ENCODE measurements around the gene MPDU1.

MPDU1 gene

DNA sequence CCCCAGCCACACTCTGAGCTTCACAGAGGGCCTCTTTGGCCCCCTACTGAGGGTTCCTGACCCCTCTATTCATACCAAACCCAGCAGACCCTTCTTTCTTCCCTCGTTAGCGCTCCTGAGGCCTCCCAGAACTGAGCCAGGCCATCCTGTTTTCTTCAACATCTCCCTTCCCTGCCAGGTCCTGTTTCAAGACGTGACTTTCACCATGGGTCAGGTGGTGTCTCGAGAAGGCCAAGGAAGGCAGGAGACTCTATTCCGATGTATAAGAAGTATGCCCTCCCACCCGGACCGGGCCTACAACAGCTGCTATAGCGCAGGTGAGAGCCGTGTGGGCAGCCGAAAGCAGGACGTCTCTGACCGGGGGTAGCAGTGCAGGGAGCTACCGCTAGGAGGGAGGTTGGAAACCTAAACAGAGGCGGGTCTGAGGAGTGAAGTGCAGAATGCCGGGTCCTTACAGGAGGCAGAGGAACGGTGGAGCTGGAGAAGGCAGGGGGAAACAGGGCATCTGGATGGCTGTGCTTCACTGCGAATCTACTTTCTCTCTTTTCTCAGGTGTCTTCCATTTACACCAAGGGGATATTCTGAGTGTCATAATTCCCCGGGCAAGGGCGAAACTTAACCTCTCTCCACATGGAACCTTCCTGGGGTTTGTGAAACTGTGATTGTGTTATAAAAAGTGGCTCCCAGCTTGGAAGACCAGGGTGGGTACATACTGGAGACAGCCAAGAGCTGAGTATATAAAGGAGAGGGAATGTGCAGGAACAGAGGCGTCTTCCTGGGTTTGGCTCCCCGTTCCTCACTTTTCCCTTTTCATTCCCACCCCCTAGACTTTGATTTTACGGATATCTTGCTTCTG is 23.3 kb upstream of the MPDU1 start:
- peak in 1 of 2 donors; percentile 50 for DNase-seq (ENCODE audit: low read depth in 2 of 2)

GRCh38 chr17:7561028-7561575 is 22.6 kb upstream of the MPDU1 start:
- DNase-seq (ENCODE audit: low read depth in 2 of 2), result peak; percentile 73 to 82

- DNase-seq (ENCODE audit: low read depth in 2 of 2), result peak; percentile 86 to 90
Measured at GRCh38 chr17:7561589-7562207, 22.0 kb upstream of the MPDU1 start, which contains the start of gene SENP3. Gene SENP3, plus strand, starts transcription at chr17:7561919. Its CDS starts 1,158 bp downstream, at chr17:7563077.

DNA sequence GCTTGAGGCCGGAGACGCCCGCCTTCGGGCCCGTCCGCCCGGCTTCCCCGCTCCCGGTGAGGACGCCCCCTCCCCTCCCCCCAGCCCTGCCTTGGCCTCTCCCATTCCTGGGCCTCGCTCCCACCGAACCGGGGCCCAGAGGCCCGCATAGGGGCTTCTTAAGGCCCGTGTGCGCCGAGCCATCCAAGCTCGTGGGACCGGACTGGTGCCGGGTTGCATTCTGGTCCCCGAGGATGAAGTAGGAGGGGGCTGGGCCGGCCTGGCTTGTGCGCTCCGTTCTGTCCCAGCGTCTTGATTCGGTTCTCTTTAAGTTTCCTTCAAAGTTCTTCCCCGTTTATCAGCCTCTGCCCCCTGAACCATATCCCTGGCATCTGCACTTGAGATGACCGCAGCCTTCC is 21.4 kb upstream of the MPDU1 start:
- DNase-seq (ENCODE audit: low read depth in 2 of 2), result no peak

DNA sequence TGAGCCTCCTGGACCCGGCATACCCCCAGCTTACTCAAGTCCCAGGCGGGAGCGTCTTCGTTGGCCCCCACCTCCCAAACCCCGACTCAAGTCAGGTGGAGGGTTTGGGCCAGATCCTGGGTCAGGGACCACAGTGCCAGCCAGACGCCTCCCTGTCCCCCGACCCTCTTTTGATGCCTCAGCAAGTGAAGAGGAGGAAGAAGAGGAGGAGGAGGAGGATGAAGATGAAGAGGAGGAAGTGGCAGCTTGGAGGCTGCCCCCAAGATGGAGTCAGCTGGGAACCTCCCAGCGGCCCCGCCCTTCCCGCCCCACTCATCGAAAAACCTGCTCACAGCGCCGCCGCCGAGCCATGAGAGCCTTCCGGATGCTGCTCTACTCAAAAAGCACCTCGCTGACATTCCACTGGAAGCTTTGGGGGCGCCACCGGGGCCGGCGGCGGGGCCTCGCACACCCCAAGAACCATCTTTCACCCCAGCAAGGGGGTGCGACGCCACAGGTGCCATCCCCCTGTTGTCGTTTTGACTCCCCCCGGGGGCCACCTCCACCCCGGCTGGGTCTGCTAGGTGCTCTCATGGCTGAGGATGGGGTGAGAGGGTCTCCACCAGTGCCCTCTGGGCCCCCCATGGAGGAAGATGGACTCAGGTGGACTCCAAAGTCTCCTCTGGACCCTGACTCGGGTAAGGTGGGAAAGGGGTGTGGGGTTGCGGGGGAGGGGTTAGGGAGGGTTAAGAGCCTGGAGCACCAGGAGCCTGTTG is 20.4 kb upstream of the MPDU1 start:
- no peak for DNase-seq (ENCODE audit: low read depth in 2 of 2)

DNA sequence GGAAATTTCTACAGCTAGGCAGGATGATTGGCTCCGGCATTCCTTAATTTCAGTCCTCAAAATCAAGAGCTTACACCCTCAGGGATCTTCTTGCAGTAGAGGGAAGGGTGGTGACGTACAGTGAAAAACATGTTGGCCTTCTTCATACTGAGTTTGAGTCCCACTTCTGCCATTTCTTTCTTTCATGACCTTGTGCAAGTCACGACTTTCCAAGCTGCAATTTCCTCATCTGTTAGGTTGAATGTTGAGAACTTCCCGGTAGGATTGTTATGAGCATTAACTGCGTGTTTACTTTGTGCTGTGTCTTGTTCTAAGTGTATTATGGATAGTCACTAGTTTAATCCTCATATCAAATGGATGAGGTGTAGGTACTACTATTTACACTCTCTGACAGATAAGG is 14.1 kb upstream of the MPDU1 start:
- no peak for DNase-seq (ENCODE audit: low read depth in 2 of 2)

DNA sequence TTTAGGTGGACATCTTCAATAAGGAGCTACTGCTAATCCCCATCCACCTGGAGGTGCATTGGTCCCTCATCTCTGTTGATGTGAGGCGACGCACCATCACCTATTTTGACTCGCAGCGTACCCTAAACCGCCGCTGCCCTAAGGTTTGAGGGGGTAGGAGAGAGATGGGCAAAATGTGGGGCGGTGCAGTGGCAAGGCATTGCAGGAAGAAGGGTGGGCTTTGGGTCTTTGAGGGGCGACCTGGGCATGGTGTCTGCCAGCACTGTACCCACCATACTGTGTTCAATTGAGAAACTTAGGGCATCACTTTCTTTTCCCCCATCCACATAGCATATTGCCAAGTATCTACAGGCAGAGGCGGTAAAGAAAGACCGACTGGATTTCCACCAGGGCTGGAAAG is 13.3 kb upstream of the MPDU1 start:
- no peak for DNase-seq (ENCODE audit: low read depth in 2 of 2)

DNA sequence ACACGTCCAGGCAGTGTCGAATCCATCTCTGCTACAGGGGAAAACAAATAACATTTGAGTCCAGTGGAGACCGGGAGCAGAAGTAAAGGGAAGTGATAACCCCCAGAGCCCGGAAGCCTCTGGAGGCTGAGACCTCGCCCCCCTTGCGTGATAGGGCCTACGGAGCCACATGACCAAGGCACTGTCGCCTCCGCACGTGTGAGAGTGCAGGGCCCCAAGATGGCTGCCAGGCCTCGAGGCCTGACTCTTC is 11.4 kb upstream of the MPDU1 start:
- no peak for DNase-seq (ENCODE audit: low read depth in 2 of 2)

DNA sequence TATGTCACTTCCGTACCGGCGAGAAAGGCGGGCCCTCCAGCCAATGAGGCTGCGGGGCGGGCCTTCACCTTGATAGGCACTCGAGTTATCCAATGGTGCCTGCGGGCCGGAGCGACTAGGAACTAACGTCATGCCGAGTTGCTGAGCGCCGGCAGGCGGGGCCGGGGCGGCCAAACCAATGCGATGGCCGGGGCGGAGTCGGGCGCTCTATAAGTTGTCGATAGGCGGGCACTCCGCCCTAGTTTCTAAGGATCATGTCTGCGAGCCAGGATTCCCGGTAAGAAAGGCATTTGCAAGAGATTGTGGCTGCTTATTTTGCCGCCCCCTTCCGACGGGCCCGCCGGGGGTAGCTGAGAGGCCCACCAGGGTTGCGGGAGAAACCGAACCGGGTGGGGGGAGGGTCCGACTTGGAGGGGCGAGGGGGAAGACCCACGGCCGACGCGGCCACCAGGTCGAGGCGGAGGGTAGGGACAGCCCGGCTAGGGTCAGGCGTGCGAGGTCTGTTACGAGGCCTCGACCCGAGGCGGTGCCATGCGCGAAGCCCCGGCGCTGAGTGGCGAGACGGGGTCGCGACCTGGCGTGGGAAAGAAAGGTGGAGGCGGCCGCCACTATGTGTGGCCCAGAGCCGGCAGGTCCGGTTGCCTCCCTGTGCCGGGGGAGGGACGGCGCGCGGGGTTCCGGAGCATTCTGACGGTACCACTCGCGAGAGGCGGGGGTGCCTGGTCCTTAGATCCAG is 10.9 kb upstream of the MPDU1 start:
- DNase-seq (ENCODE audit: low read depth in 2 of 2), result peak; percentile 98 to 99

DNA sequence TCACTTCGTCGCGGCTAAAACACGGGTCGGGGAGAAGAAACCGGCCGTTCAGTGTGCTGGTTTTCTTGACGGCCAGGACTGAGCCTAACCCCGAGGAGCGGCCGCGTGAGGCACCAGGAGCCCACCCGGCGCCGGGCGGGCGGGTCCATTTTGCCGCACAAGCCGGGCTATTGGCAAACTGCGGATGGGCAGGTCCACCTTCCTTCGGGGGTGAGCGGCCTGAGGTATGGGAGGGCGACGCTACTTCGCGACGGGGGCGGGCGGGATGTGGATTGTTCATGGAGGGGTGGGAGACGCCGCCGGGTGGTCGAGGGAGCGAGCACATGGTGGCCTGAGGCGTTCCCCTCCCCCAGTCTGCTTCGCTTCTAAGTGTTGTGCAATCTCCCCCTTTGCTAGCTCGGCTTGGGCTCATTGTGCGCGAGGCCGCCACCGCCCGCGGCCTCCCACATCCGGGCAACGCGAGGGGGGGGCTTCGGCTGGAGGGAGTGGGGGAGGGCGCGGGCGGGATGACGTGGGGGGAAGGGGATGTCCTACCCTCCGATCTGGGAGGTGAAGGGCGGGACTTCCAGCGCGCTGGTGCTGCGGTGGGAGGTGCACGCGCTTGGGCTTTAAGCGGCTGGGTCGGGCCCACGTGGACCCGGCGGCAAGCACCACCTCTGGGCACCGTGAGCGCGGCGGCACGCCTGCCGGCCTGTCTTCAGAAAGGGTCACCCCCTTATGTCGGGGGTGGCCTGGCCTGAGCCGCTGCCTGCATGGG is 10.2 kb upstream of the MPDU1 start:
- peak; percentile 82 to 88 for DNase-seq (ENCODE audit: low read depth in 2 of 2)

GRCh38 chr17:7574176-7574953 is 9.3 kb upstream of the MPDU1 start:
- DNase-seq (ENCODE audit: low read depth in 2 of 2), result no peak

DNA sequence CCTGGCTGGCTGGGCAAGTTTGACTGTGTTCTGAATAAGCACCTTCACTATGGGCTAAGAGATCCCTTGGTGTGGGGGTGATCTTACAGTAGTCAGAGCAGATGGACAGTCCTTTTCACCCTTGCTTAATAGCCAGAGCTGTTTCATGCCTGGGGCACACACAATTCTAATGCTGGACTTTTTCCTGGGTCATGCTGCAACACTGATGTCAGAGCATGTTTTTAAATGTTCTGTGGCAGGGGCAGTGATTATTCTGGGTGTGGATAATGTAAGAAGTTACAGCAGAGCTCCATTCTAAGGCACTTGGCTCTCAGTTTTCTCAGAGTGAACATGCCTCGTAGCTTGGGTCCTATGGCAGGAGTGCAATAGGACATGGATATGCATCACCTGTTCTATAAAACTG is 8.2 kb upstream of the MPDU1 start:
- no peak for DNase-seq (ENCODE audit: low read depth in 2 of 2)

- no peak for DNase-seq (ENCODE audit: low read depth in 2 of 2)
Measured at GRCh38 chr17:7575959-7576358, 7.7 kb upstream of the MPDU1 start.

DNA sequence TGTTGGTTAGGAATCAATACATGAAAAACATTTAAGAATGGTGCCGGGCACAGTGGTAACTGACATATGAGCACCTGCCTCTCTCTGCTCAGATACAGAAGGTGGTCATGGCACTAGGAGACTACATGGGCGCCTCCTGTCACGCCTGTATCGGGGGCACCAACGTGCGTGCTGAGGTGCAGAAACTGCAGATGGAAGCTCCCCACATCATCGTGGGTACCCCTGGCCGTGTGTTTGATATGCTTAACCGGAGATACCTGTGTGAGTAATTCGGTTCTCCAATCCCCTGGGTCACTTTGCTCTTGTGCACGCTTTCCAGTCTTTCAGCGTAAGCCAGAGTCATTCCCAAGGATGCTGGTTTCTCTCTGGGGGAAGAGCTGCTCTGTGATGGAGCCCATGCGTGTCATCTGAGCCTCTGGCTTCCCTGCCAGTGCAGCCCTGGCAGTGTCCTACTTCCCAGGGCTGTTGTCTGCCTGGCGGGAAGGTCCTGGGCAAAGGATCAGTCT is 7.2 kb upstream of the MPDU1 start:
- DNase-seq (ENCODE audit: low read depth in 2 of 2), result no peak

GRCh38 chr17:7577327-7578199 is 6.1 kb upstream of the MPDU1 start:
- DNase-seq (ENCODE audit: low read depth in 2 of 2), result no peak

DNA sequence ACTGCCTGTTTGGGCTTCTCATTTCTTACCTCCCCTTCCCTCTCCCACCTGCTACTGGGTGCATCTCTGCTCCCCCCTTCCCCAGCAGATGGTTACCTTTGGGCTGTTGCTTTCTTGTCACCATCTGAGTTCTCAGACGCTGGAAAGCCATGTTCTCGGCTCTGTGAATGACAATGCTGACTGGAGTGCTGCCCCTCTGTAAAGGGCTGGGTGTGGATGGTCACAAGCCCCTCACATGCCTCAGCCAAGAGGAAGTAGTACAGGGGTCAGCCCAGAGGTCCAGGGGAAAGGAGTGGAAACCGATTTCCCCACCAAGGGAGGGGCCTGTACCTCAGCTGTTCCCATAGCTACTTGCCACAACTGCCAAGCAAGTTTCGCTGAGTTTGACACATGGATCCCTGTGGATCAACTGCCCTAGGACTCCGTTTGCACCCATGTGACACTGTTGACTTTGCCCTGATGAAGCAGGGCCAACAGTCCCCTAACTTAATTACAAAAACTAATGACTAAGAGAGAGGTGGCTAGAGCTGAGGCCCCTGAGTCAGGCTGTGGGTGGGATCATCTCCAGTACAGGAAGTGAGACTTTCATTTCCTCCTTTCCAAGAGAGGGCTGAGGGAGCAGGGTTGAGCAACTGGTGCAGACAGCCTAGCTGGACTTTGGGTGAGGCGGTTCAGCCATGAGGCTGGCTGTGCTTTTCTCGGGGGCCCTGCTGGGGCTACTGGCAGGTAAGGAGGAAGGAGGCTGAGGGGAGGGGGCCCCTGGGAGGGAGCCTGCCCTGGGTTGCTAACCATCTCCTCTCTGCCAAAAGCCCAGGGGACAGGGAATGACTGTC is 4.4 kb upstream of the MPDU1 start, which contains the start of gene CD68:
Gene CD68, plus strand, starts transcription at position 638 of the 833 bp plus-strand sequence. Its CDS starts 40 bp downstream, at position 678.
- DNase-seq (ENCODE audit: low read depth in 2 of 2), result peak; percentile 54 to 64

DNA sequence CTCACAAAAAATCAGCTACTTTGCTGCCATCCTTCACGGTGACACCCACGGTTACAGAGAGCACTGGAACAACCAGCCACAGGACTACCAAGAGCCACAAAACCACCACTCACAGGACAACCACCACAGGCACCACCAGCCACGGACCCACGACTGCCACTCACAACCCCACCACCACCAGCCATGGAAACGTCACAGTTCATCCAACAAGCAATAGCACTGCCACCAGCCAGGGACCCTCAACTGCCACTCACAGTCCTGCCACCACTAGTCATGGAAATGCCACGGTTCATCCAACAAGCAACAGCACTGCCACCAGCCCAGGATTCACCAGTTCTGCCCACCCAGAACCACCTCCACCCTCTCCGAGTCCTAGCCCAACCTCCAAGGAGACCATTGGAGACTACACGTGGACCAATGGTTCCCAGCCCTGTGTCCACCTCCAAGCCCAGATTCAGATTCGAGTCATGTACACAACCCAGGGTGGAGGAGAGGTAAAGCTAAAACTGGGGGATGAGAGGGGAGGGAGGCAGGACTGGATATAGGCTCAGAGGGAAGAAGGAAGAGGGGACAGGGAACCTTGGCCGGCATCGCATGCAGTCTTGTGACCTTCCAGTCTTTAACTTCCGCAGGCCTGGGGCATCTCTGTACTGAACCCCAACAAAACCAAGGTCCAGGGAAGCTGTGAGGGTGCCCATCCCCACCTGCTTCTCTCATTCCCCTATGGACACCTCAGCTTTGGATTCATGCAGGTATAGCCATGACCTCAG is 3.6 kb upstream of the MPDU1 start:
- DNase-seq (ENCODE audit: low read depth in 2 of 2), result peak in 1 of 2 donors; percentile 37

Measured in stimulated activated CD8-positive, alpha-beta memory T cell treated with anti-CD3 and anti-CD28 coated beads, Interleukin-2, amount 100 ng/mL, for 48 hours (primary cell).